H1 (cell line): ENCODE measurements around the gene TOM1L2. TPM values are rescaled to one million over a fixed set of nuclear protein-coding genes. Genes with fewer than 3 reads are reported as not detected.

Experiments used
- CTCF ChIA-PET: fragments of 300-600 bp; sonication (Branson Sonifier 250); formaldehyde crosslinking; loops from one replicate; lab custom pipeline; 2021; ENCODE audit not compliant: partially characterized antibody; lab: Charles Lee
- POLR2A ChIA-PET: fragments of 300-600 bp; sonication (Branson Sonifier 250); formaldehyde crosslinking; loops from one replicate; lab custom pipeline; 2021; ENCODE audit warnings: inconsistent platforms; ENCODE audit not compliant: partially characterized antibody; lab: Charles Lee
- DNase-seq, 2 experiments: peaks; one replicate each; pipeline versions ENCODE4 v3.0.0 to v3.0.0-alpha.2; 2010 to 2022; ENCODE audit warnings: low spot score in 2 of 2, low read depth in 1 of 2, mixed read lengths in 1 of 2
- FAIRE-seq: peaks from 2 replicates; lab custom pipeline; 2011; peaks lifted over from hg19 to GRCh38; lab: Jason Lieb, UNC
- H2AFZ ChIP-seq: 2 replicates; pipeline ENCODE4 v1.8.1; 2012; ENCODE audit warnings: low read length, inconsistent platforms
- H2AK5ac ChIP-seq: 2 replicates; pipeline ENCODE4 v1.6.1; 2013; ENCODE audit warnings: low read depth, low read length
- H2BK120ac ChIP-seq: replicated peaks from 2 replicates; pipeline ENCODE3; 2013; ENCODE audit warnings: low read depth, low read length, inconsistent platforms
- H2BK12ac ChIP-seq: 2 replicates; pipeline ENCODE4 v1.6.1; 2013; ENCODE audit warnings: low read depth, low read length
- H2BK15ac ChIP-seq: 2 replicates; pipeline ENCODE4 v1.6.1; 2013; ENCODE audit warnings: low read length
- H2BK20ac ChIP-seq: 2 replicates; pipeline ENCODE4 v1.6.1; 2013; ENCODE audit warnings: low read length
- H2BK5ac ChIP-seq: 2 replicates; pipeline ENCODE4 v1.6.1; 2013; ENCODE audit warnings: low read depth, low read length
- H3K14ac ChIP-seq: 2 replicates; pipeline ENCODE4 v1.6.1; 2013; ENCODE audit warnings: inconsistent platforms; ENCODE audit not compliant: insufficient read length
- H3K18ac ChIP-seq: 2 replicates; pipeline ENCODE4 v1.6.1; 2013; ENCODE audit warnings: low read length; ENCODE audit errors: extremely low read depth
- H3K23ac ChIP-seq: 2 replicates; pipeline ENCODE4 v1.6.1; 2013; ENCODE audit warnings: inconsistent platforms; ENCODE audit not compliant: insufficient read length
- H3K23me2 ChIP-seq: 2 replicates; pipeline ENCODE4 v1.6.1; 2013; ENCODE audit warnings: low read depth, low read length
- H3K27ac ChIP-seq: 2 replicates; pipeline ENCODE4 v1.6.1; 2011; ENCODE audit warnings: low read depth, low read length, inconsistent platforms
- H3K27me3 ChIP-seq, 4 experiments: replicated peaks in 1 of 4; 1 replicate in 1 of 4; 2 replicates in 3 of 4; pipeline versions ENCODE4 v1.6.1 to v1.8.1; 2011 to 2013; ENCODE audit warnings: low read length in 3 of 4, mild to moderate bottlenecking in 3 of 4, inconsistent platforms in 2 of 4, mixed read lengths in 2 of 4, moderate library complexity in 1 of 4; ENCODE audit not compliant: control insufficient read depth in 3 of 4, insufficient read depth in 3 of 4; ENCODE audit errors: extremely low read depth in 1 of 4
- H3K36me3 ChIP-seq, 4 experiments: 2 replicates each; pipeline versions ENCODE4 v1.6.1 to v1.8.1; 2011 to 2013; ENCODE audit warnings: mild to moderate bottlenecking in 4 of 4, low read length in 3 of 4, moderate library complexity in 2 of 4, control low read depth in 1 of 4, inconsistent platforms in 1 of 4; ENCODE audit not compliant: insufficient read depth in 4 of 4, control insufficient read depth in 2 of 4
- H3K4ac ChIP-seq: replicated peaks from 2 replicates; pipeline ENCODE3; 2013; ENCODE audit warnings: low read length, low read depth, mixed read lengths, inconsistent platforms; ENCODE audit not compliant: insufficient read length
- H3K4me1 ChIP-seq, 4 experiments: replicated peaks in 1 of 4; 1 replicate in 1 of 4; 2 replicates in 3 of 4; pipeline versions ENCODE4 v1.6.1 to v1.8.1; 2011 to 2013; ENCODE audit warnings: low read length in 3 of 4, inconsistent platforms in 2 of 4, mixed read lengths in 1 of 4; ENCODE audit not compliant: insufficient read depth in 4 of 4, control insufficient read depth in 3 of 4
- H3K4me2 ChIP-seq, 2 experiments: 2 replicates each; pipeline versions ENCODE4 v1.6.1 to v1.8.1; 2011 to 2013; ENCODE audit warnings: low read depth in 2 of 2, low read length in 2 of 2, control low read depth in 1 of 2, inconsistent platforms in 1 of 2, mild to moderate bottlenecking in 1 of 2; ENCODE audit not compliant: insufficient read depth in 1 of 2
- H3K4me3 ChIP-seq, 4 experiments: fragments of 200-600, 300-600 bp in 1 of 4; sonication (generic), shearing (Covaris generic), sonication (Bioruptor Twin) in 1 of 4; 2 replicates each; pipeline versions ENCODE4 v1.5.1 to v1.8.1; 2011 to 2016; ENCODE audit warnings: low read length in 4 of 4, low read depth in 3 of 4, control low read depth in 2 of 4, inconsistent platforms in 2 of 4, mild to moderate bottlenecking in 2 of 4, mixed read lengths in 1 of 4, moderate library complexity in 1 of 4; ENCODE audit not compliant: insufficient read depth in 2 of 4; ENCODE audit errors: extremely low read depth in 1 of 4
- H3K56ac ChIP-seq: replicated peaks from 2 replicates; pipeline ENCODE3; 2013; ENCODE audit warnings: low read depth, mild to moderate bottlenecking, mixed read lengths, low read length, inconsistent platforms; ENCODE audit not compliant: insufficient read length
- H3K79me1 ChIP-seq: 2 replicates; pipeline ENCODE4 v1.6.1; 2013; ENCODE audit warnings: low read depth, low read length, control low read depth
- H3K79me2 ChIP-seq, 2 experiments: 2 replicates each; pipeline versions ENCODE4 v1.6.1 to v1.8.1; 2012 to 2013; ENCODE audit warnings: low read length in 2 of 2, mild to moderate bottlenecking in 2 of 2, inconsistent platforms in 1 of 2; ENCODE audit not compliant: insufficient read depth in 2 of 2, control insufficient read depth in 1 of 2
- H3K9ac ChIP-seq, 4 experiments: replicated peaks in 1 of 4; 1 replicate in 1 of 4; 2 replicates in 3 of 4; pipeline versions ENCODE4 v1.6.1 to v1.8.1; 2011 to 2013; ENCODE audit warnings: low read depth in 3 of 4, low read length in 3 of 4, control low read depth in 2 of 4, mild to moderate bottlenecking in 2 of 4, moderate library complexity in 2 of 4, inconsistent platforms in 1 of 4; ENCODE audit errors: extremely low read depth in 1 of 4
- H3K9me3 ChIP-seq, 2 experiments: 2 replicates each; pipeline versions ENCODE4 v1.6.1 to v1.8.1; 2012 to 2013; ENCODE audit warnings: mild to moderate bottlenecking in 2 of 2, moderate library complexity in 2 of 2, control low read depth in 1 of 2, inconsistent platforms in 1 of 2, low read depth in 1 of 2, low read length in 1 of 2, mixed read lengths in 1 of 2; ENCODE audit not compliant: insufficient read depth in 2 of 2
- H4K20me1 ChIP-seq, 2 experiments: replicated peaks in 1 of 2; 2 replicates each; pipeline versions ENCODE3 to v1.8.1; 2011 to 2013; ENCODE audit warnings: inconsistent platforms in 2 of 2, low read length in 2 of 2, mild to moderate bottlenecking in 1 of 2; ENCODE audit not compliant: insufficient read depth in 2 of 2, control insufficient read depth in 1 of 2
- H4K5ac ChIP-seq: 2 replicates; pipeline ENCODE4 v1.6.1; 2013; ENCODE audit warnings: low read length, low read depth, mixed read lengths, inconsistent platforms; ENCODE audit not compliant: insufficient read length
- H4K8ac ChIP-seq: 2 replicates; pipeline ENCODE4 v1.8.0; 2013; ENCODE audit warnings: mild to moderate bottlenecking, moderate library complexity, low read length, inconsistent platforms; ENCODE audit not compliant: insufficient read depth; ENCODE audit errors: extremely low read depth
- H4K91ac ChIP-seq: replicated peaks from 2 replicates; pipeline ENCODE3; 2013; ENCODE audit warnings: low read length, mixed read lengths, inconsistent platforms; ENCODE audit not compliant: insufficient read length
- ASH2L ChIP-seq: fragments of 200-600, 300-600 bp; sonication (generic); IDR thresholded peaks from one replicate; pipeline ENCODE4 v1.7.1; 2017; ENCODE audit warnings: low read length
- BACH1 ChIP-seq: IDR thresholded peaks from 2 replicates; pipeline ENCODE4 v1.6.1; 2012; ENCODE audit warnings: low read length, improper control_type of control experiment
- EGR1 ChIP-seq: IDR thresholded peaks from 2 replicates; pipeline ENCODE4 v1.6.1; 2011; ENCODE audit warnings: low read depth, low read length, borderline replicate concordance
- JUN ChIP-seq: IDR thresholded peaks from 2 replicates; pipeline ENCODE4 v1.6.1; 2011; ENCODE audit warnings: low read depth, mild to moderate bottlenecking, improper control_type of control experiment, low read length
- KDM1A ChIP-seq: fragments of 200-600, 300-600 bp; sonication (generic); IDR thresholded peaks from 2 replicates; pipeline ENCODE4 v1.7.1; 2016; ENCODE audit warnings: mild to moderate bottlenecking, low read length, borderline replicate concordance
- PHF8 ChIP-seq: fragments of 200-600 bp; sonication (generic); conservative IDR thresholded peaks from 2 replicates; pipeline ENCODE4 v1.7.1; 2012; ENCODE audit warnings: low read depth, mild to moderate bottlenecking, inconsistent platforms, low read length, moderate library complexity
- POLR2A ChIP-seq, 2 experiments: IDR thresholded peaks; 1 replicate in 1 of 2; 2 replicates in 1 of 2; pipeline ENCODE4 v1.6.1; 2011; ENCODE audit warnings: low read depth in 2 of 2, low read length in 2 of 2, mild to moderate bottlenecking in 2 of 2; ENCODE audit errors: control extremely low read depth in 1 of 2
- RBBP5 ChIP-seq: IDR thresholded peaks from 2 replicates; pipeline ENCODE4 v1.7.1; 2012; ENCODE audit warnings: low read depth, mild to moderate bottlenecking, inconsistent platforms, low read length, moderate library complexity, borderline replicate concordance
- SAP30 ChIP-seq: fragments of 300-600 bp; sonication (generic); IDR thresholded peaks from 2 replicates; pipeline ENCODE4 v1.7.1; 2012; ENCODE audit warnings: low read length, moderate library complexity, mild to moderate bottlenecking, inconsistent platforms; ENCODE audit not compliant: insufficient read depth, insufficient replicate concordance
- SP1 ChIP-seq: IDR thresholded peaks from 2 replicates; pipeline ENCODE4 v1.6.1; 2011; ENCODE audit warnings: low read depth, low read length
- SRF ChIP-seq: IDR thresholded peaks from 2 replicates; pipeline ENCODE4 v1.6.1; 2011; ENCODE audit warnings: mild to moderate bottlenecking, low read depth, low read length, moderate library complexity
- SUZ12 ChIP-seq: fragments of 200-600 bp; sonication (generic); IDR thresholded peaks from 2 replicates; pipeline ENCODE4 v1.6.1; 2012; ENCODE audit warnings: mild to moderate bottlenecking, inconsistent platforms, low read length, moderate library complexity, mixed read lengths
- TBP ChIP-seq: IDR thresholded peaks from 2 replicates; pipeline ENCODE4 v1.6.1; 2011; ENCODE audit warnings: low read depth, low read length, improper control_type of control experiment
- WGBS, 2 experiments: shearing (Covaris generic) in 1 of 2; methylation state at CpG; one replicate each; pipeline versions ENCODE4 v1.1.6 to v1.1.7; 2013 to 2015; ENCODE audit warnings: low lambda C conversion rate in 2 of 2, mixed read lengths in 2 of 2, inconsistent platforms in 1 of 2, low coverage in 1 of 2, missing lambda C conversion rate in 1 of 2; ENCODE audit not compliant: insufficient replicate concordance in 2 of 2, insufficient coverage in 1 of 2, insufficient read length in 1 of 2; ENCODE audit errors: extremely low coverage in 1 of 2, missing lambda C conversion rate in 1 of 2; 5-methylcytosine and 5-hydroxymethylcytosine counted together
- polyA plus RNA-seq, 7 experiments: library from polyadenylated mRNA; depleted of rRNA in 3 of 7; stranded (reverse) in 5 of 7; unstranded in 2 of 7; fragments of >200 nt in 5 of 7; fragments of 200-250 nt in 2 of 7; gene quantifications; 1 replicate in 5 of 7; 2 replicates in 1 of 7; 4 replicates in 1 of 7; pipeline versions ENCODE4 v1.2.1 to v1.2.3, GENCODE V29; 2011 to 2013; ENCODE audit warnings: missing spikeins in 2 of 7, mixed read lengths in 2 of 7
- total RNA-seq: library from RNA; stranded (reverse); fragmentation: NEBNext Ultra II Directional; extraction: Animal tissue kit (Norgen Biotek cat#: 25700); gene quantifications from 2 replicates; pipeline ENCODE4 v1.2.1, GENCODE V29; 2021

Gene TOM1L2
- total and polyA plus RNA-seq, 2 of the 8 experiments (the other 6 are each of a cell fraction or from before 2014, with no cell fraction given), result 2.0 to 3.4 TPM

DNA sequence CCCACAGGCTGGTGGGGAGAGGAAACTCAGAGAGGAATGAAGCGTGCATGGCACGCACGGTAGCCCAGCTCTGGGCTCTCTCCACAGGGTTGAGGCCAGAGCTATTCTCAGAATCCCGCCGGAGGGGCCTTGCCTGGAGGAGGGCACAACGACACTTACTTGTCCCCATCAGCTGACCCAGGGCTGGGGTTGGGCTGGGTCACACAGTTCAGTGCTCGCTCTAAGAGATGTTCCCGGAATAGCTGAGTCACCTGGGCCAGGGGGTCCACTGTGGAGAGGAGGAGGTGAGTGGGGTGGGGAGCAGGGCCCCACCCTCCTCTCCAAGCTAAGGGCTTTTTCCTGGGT lies 157.2 kb downstream of the TOM1L2 start:
- H3K18ac ChIP-seq, result no peak overlapping the region
- no peak overlapping the region for H3K4ac ChIP-seq
- no peak overlapping the region for H3K14ac ChIP-seq
- no peak overlapping the region for H2BK5ac ChIP-seq
- H2BK120ac ChIP-seq, result no peak overlapping the region
- peaks cover 12% of the 10 kb centered on the region; the same call in 1 of the 2 replicates for H3K79me1 ChIP-seq
- H3K79me2 ChIP-seq, result no peaks in the 10 kb centered on the region
- peaks cover 0 to 20% (median 12%) of the 10 kb centered on the region in 4 experiments; a peak in 6 of 7 replicates for H3K4me1 ChIP-seq
- no peak overlapping the region for H3K9ac ChIP-seq
- no peak overlapping the region for H4K8ac ChIP-seq
- no peak overlapping the region for H2BK12ac ChIP-seq
- no peaks in the 10 kb centered on the region for H3K9me3 ChIP-seq
- CTCF ChIA-PET, result interaction anchor here (1.0 to 18.1 kb wide), 8 partner anchors 13 to 122 kb away, joined by 3 to 375 read pairs (median 4); no protein-coding TSS in a partner anchor
- H3K27me3 ChIP-seq, result peaks cover 0 to 10% (median 5%) of the 10 kb centered on the region in 4 experiments; a peak in 4 of 7 replicates
- POLR2A ChIA-PET, result interaction anchor here (0.7 to 24.7 kb wide), 3 partner anchors 15 to 34 kb away, joined by 3 to 532 read pairs (median 3); partner anchors contain the start of gene SREBF1
- H3K4me2 ChIP-seq, result no peak overlapping the region
- no peak overlapping the region for H2AFZ ChIP-seq
- H3K23ac ChIP-seq, result no peak overlapping the region
- no peak overlapping the region for H3K4me3 ChIP-seq
- peaks cover 23 to 60% (median 40%) of the 10 kb centered on the region in 4 experiments; a peak in 7 of 8 replicates for H3K36me3 ChIP-seq
- H2BK20ac ChIP-seq, result no peak overlapping the region
- H4K91ac ChIP-seq, result no peak overlapping the region
- H2AK5ac ChIP-seq, result no peak overlapping the region
- FAIRE-seq (no peak), DNase-seq (no peak)
- H4K5ac ChIP-seq, result no peak overlapping the region
- no peak overlapping the region for H3K56ac ChIP-seq
- H2BK15ac ChIP-seq, result no peak overlapping the region
- peaks cover 6% of the 10 kb centered on the region; the same call in 1 of the 2 replicates for H3K23me2 ChIP-seq
- no peak overlapping the region for H3K27ac ChIP-seq
- 88% methylated on average over 8 of the region's 8 CpGs; no CpG with 5 or more reads in 1 of the 2 experiments for WGBS, 2 experiments
- TF ChIP-seq SUZ12 (no peak), SP1 (no peak), PHF8 (no peak), SAP30 (no peak), RBBP5 (no peak), SRF (no peak), ASH2L (no peak), JUN (no peak), KDM1A (no peak), POLR2A (IDR thresholded peaks at IDR 0.05; ENCODE audit: control extremely low read depth in 1 of 2, low read depth in 2 of 2, low read length in 2 of 2) (no peak), EGR1 (no peak), BACH1 (no peak), TBP (no peak)
- peaks cover 12 to 28% of the 10 kb centered on the region in 2 experiments for H4K20me1 ChIP-seq
